Common myeloid progenitor, CD34-positive (primary cell): ENCODE results near the gene VRK3.

ENCODE experiments used
- CTCF ChIA-PET: fragments of 350-600 bp; sonication (Branson Sonifier 250); formaldehyde crosslinking; loops from one replicate; lab custom pipeline; 2021; ENCODE audit warnings: antibody characterized with exemption; lab: Charles Lee
- POLR2A ChIA-PET: fragments of 350-600 bp; sonication (Branson Sonifier 250); formaldehyde crosslinking; loops from one replicate; lab custom pipeline; 2021; ENCODE audit warnings: antibody characterized with exemption; lab: Charles Lee
- DNase-seq, 3 donors: peaks; one replicate each; pipeline versions ENCODE4 v3.0.0 to v3.0.0-alpha.2; 2013
- H3K27ac ChIP-seq, 2 experiments: 1 replicate in 1 of 2; 2 replicates in 1 of 2; pipeline ENCODE4 v1.7.0; 2013; ENCODE audit warnings: inconsistent platforms in 2 of 2, low read length in 2 of 2, mild to moderate bottlenecking in 2 of 2, low read depth in 1 of 2, moderate library complexity in 1 of 2; ENCODE audit not compliant: severe bottlenecking in 2 of 2, insufficient read depth in 1 of 2, poor library complexity in 1 of 2
- H3K27me3 ChIP-seq, 5 experiments: replicated peaks in 2 of 5; 1 replicate in 3 of 5; 2 replicates in 2 of 5; pipeline versions ENCODE4 v1.6.1 to v1.7.0; 2013; ENCODE audit warnings: low read length in 4 of 5, mild to moderate bottlenecking in 2 of 5, moderate library complexity in 2 of 5, inconsistent platforms in 1 of 5; ENCODE audit not compliant: insufficient read depth in 5 of 5, control insufficient read depth in 4 of 5
- H3K36me3 ChIP-seq, 4 experiments: 1 replicate in 2 of 4; 2 replicates in 2 of 4; pipeline versions ENCODE4 v1.6.1 to v1.7.0; 2013; ENCODE audit warnings: low read length in 3 of 4, control low read depth in 1 of 4, mild to moderate bottlenecking in 1 of 4; ENCODE audit not compliant: control insufficient read depth in 4 of 4, insufficient read depth in 4 of 4
- H3K4me1 ChIP-seq, 4 experiments: 1 replicate in 3 of 4; 2 replicates in 1 of 4; pipeline versions ENCODE4 v1.6.1 to v1.7.1; 2013; ENCODE audit warnings: low read length in 3 of 4, mild to moderate bottlenecking in 3 of 4, control low read depth in 1 of 4, inconsistent platforms in 1 of 4, moderate library complexity in 1 of 4; ENCODE audit not compliant: control insufficient read depth in 4 of 4, insufficient read depth in 4 of 4; ENCODE audit errors: control extremely low read depth in 1 of 4
- H3K4me3 ChIP-seq, 7 experiments: 1 replicate in 4 of 7; 2 replicates in 3 of 7; pipeline versions ENCODE4 v1.5.1 to v1.7.0; 2013; ENCODE audit warnings: mild to moderate bottlenecking in 7 of 7, low read length in 6 of 7, moderate library complexity in 6 of 7, inconsistent platforms in 2 of 7, low read depth in 2 of 7, control low read depth in 1 of 7; ENCODE audit not compliant: insufficient read depth in 4 of 7, control insufficient read depth in 1 of 7; ENCODE audit errors: extremely low read depth in 1 of 7
- H3K9me3 ChIP-seq, 5 experiments: 1 replicate in 4 of 5; 2 replicates in 1 of 5; pipeline versions ENCODE4 v1.6.1 to v1.7.1; 2013; ENCODE audit warnings: low read length in 4 of 5, mild to moderate bottlenecking in 2 of 5, inconsistent platforms in 1 of 5, low read depth in 1 of 5, moderate library complexity in 1 of 5; ENCODE audit not compliant: control insufficient read depth in 4 of 5, insufficient read depth in 2 of 5; ENCODE audit errors: control extremely low read depth in 1 of 5
- WGBS: methylation state at CpG from one replicate; pipeline ENCODE4 v1.1.5; 2013; ENCODE audit not compliant: insufficient coverage; 5-methylcytosine and 5-hydroxymethylcytosine counted together

The VRK3 gene

DNA sequence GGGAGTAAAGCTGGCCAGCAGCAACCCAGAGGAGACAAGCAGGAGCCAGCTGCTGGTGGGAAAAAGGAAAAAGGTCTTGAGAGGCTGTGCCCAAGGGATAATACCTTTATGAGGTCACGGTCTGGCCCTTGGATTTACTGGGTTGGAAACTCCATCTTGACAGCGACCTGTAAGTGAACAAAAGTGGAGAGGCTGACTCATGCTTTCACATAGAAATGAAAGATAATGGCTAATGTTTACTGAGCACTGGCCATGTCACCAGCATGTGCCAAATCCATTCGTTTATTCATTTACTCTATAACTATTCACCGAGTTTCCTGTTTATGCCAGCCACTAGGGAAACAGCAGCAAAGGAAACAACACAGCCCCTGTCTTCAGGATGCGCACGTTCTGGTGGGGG, 4.7 kb downstream of the VRK3 start:
- ChIA-PET CTCF (interaction anchor here (1.7 kb wide), 1 partner anchor 37 kb away, joined by 5 read pairs; no protein-coding TSS in a partner anchor), POLR2A (no interaction called here)
- Histone ChIP-seq H3K27me3 (no peaks in the 10 kb centered on the region), H3K27ac (peak overlapping the region in 1 of 2 experiments; percentile 1), H3K4me1 (peaks cover 6 to 14% (median 9%) of the 10 kb centered on the region in 4 experiments), H3K4me3 (no peak overlapping the region), H3K36me3 (peaks cover 16 to 36% (median 29%) of the 10 kb centered on the region in 4 experiments), H3K9me3 (peaks cover 0 to 4% (median 0%) of the 10 kb centered on the region in 5 experiments)
- DNase-seq, result no peak
- WGBS, result 95% methylated on average over 5 of the region's 6 CpGs

DNA sequence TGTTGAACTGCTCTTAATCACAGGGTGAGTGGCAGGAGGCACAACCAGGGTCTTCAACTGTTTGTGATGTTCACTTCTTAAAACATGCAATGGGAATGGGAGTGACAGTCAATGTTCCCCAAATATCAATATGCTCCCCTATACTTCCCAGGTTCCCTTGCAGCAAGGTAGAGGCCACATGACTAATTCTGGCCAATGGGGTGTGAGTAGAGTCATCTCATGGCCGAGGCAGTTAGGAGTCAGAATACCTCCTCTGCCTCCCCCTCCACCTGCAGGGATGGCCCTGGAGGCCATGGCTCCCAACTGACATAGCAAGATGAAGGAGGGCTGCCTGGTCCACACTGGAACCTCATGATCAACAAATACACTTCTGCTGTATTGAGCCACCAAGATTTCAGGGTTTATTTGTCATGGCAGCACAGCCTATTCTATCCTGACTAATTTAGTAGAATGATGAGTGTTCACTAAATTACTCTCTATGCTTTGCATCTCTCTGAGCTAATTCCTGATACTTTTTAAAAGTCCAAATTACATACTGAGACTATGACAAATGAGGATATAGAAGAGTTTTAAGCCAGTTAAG, 8.9 kb downstream of the VRK3 start:
- Histone ChIP-seq H3K4me1 (no peaks in the 10 kb centered on the region), H3K9me3 (peaks cover 0 to 4% (median 0%) of the 10 kb centered on the region in 5 experiments), H3K27ac (no peak overlapping the region), H3K36me3 (peaks cover 20 to 70% (median 45%) of the 10 kb centered on the region in 4 experiments), H3K27me3 (no peaks in the 10 kb centered on the region), H3K4me3 (no peak overlapping the region)
- ChIA-PET POLR2A (no interaction called here), CTCF (no interaction called here)
- DNase-seq, result no peak
- 100% methylated on average over 1 of the region's 1 CpG for WGBS

DNA sequence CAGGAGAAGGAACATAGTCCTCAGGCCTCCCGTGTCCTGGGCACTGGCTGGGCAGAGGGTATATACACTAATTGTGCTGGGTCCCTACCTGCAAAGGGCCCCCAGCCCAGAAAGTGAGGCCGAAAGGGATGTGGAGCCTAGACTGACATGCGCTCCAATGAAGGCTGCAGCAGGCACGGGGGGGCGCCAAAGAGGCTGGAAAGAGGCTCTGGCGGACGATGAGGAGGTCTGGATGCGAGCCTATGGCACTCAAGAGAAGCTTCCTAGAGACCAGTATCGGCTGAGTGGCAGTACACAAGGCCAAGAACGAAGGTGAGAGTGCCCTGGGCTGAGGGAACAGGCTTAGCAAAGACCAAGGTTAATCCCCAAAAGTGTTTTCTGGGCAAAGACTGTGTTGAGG, 16.6 kb downstream of the VRK3 start:
- no peak overlapping the region for H3K4me3 ChIP-seq
- POLR2A ChIA-PET, result no interaction called here
- no peaks in the 10 kb centered on the region for H3K27me3 ChIP-seq
- no peak overlapping the region for H3K27ac ChIP-seq
- 96% methylated on average over 10 of the region's 10 CpGs for WGBS
- DNase-seq, result peak in 1 of 3 donors; percentile 21
- peaks cover 0 to 17% (median 13%) of the 10 kb centered on the region in 4 experiments for H3K4me1 ChIP-seq
- CTCF ChIA-PET, result no interaction called here
- no peaks in the 10 kb centered on the region for H3K9me3 ChIP-seq
- H3K36me3 ChIP-seq, result peaks cover 15 to 66% (median 39%) of the 10 kb centered on the region in 4 experiments

DNA sequence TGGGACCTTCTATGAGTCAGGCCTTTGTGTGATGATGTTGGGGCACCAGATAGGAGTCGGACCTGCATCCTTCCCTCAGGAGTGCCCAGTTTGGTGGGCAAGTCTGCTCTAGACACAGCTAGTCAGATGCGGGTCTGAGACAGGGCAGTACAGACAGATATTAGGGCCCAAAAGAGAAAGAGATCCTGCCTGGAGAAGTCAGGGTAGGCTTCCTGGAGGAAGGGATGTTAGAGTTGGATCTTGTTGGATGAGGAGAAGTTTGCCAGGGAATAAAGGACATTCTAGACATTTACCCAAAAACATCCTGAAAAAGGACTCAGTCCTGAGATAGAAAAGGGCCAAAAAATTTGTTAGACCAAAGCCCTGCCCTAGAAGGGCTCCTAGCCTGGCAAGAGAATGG, 17.2 kb downstream of the VRK3 start:
- H3K9me3 ChIP-seq, result no peaks in the 10 kb centered on the region
- no peaks in the 10 kb centered on the region for H3K27me3 ChIP-seq
- H3K27ac ChIP-seq, result no peak overlapping the region
- H3K4me3 ChIP-seq, result no peak overlapping the region
- WGBS, result 100% methylated on average over 2 of the region's 2 CpGs
- H3K36me3 ChIP-seq, result peaks cover 15 to 66% (median 41%) of the 10 kb centered on the region in 4 experiments
- no peak for DNase-seq
- H3K4me1 ChIP-seq, result peaks cover 0 to 23% (median 16%) of the 10 kb centered on the region in 4 experiments
- CTCF ChIA-PET, result no interaction called here
- POLR2A ChIA-PET, result no interaction called here

DNA sequence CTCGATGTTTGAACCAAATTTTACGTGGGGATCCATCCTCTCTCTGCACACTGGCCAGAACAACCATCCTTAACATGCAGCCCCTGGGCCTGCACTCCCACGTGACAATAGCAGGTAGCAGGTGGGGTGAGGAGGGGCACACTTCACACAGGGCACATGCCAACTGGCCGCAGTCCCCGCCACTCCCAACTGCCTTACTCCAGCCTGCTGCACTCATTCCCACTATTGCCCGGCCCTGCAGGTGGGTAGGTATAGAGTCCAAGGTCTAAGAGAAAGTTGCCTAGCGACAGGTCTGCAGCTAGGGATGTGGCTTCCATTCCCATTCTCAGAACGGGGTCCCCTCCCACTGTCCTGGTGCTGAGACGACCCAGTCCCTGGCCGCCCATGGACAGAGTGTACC, 18.0 kb downstream of the VRK3 start:
- ChIA-PET CTCF (no interaction called here), POLR2A (no interaction called here)
- Histone ChIP-seq H3K36me3 (peaks cover 15 to 69% (median 42%) of the 10 kb centered on the region in 4 experiments), H3K4me1 (peaks cover 0 to 23% (median 17%) of the 10 kb centered on the region in 4 experiments), H3K9me3 (no peaks in the 10 kb centered on the region), H3K4me3 (no peak overlapping the region), H3K27me3 (no peaks in the 10 kb centered on the region), H3K27ac (no peak overlapping the region)
- no peak for DNase-seq
- WGBS, result 96% methylated on average over 8 of the region's 10 CpGs

DNA sequence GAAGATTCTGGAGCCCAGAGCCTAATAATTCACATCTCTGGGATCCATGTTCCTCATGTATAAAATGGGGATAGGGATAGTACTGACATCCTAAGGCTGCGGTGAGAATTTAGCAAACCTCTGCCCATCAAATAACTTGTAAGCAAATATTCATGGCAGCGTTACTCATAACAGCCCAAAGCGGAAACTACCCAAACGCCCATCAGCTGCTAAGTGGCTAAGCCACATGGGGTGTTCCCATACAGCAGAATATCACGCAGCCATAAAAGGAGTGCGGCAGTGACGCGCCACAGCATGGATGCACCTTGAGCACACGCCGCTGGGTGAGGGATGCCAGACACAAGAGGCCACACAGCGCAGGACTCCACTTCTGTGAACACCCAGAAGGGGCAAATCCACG, 19.7 kb downstream of the VRK3 start:
- 98% methylated on average over 12 of the region's 12 CpGs for WGBS
- CTCF ChIA-PET, result no interaction called here

DNA sequence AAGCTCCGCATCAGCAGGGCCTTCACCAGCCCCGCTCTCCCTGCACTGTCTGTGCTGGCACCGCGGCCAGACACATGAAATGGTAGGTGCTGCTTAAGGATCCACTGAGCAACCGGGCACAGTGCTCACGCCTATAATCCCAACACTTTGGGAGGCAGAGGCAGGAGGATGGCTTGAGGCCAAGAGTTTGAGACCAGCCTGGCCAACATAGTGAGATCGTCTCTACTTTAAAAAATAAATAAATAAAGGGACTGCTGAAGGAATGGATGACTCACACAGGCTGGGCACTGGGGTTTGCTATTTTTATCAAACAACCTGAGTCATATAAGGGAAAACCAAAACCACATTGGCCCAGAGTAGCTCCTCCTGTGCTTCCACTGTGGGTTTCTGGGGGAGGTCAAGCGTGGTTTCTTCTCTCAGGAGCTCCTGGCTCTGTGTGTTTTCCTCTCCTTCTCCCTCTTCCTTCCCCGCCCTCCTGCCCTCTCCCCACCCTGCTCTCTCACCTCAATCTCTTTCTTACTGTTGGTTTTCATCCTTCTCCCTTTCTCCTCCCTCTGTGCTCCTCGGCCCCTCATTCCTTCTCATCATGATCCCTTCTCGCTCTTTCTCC, 21.3 kb downstream of the VRK3 start:
- ChIA-PET POLR2A (interaction anchor here (0.6 kb wide), 1 partner anchor 150 kb away, joined by 9 read pairs; no protein-coding TSS in a partner anchor), CTCF (interaction anchor here (0.9 to 1.9 kb wide), 4 partner anchors 12 to 67 kb away, joined by 3 to 5 read pairs (median 3); no protein-coding TSS in a partner anchor)
- H3K4me1 ChIP-seq, result peaks cover 0 to 23% (median 17%) of the 10 kb centered on the region in 4 experiments

More for the DNA sequence above, 19.7 kb downstream of the VRK3 start:
- H3K27me3 ChIP-seq, result no peaks in the 10 kb centered on the region
- no peak overlapping the region for H3K27ac ChIP-seq
- H3K4me1 ChIP-seq, result peaks cover 0 to 23% (median 17%) of the 10 kb centered on the region in 4 experiments
- POLR2A ChIA-PET, result no interaction called here
- H3K36me3 ChIP-seq, result peaks cover 15 to 74% (median 49%) of the 10 kb centered on the region in 4 experiments
- no peak overlapping the region for H3K4me3 ChIP-seq
- DNase-seq, result no peak
- H3K9me3 ChIP-seq, result no peaks in the 10 kb centered on the region

More for the DNA sequence above, 21.3 kb downstream of the VRK3 start:
- 27% methylated on average over 6 of the region's 11 CpGs for WGBS
- no peaks in the 10 kb centered on the region for H3K27me3 ChIP-seq
- H3K9me3 ChIP-seq, result no peaks in the 10 kb centered on the region
- H3K27ac ChIP-seq, result no peak overlapping the region
- peaks cover 12 to 83% (median 53%) of the 10 kb centered on the region in 4 experiments for H3K36me3 ChIP-seq
- H3K4me3 ChIP-seq, result peak overlapping the region in 2 of 7 experiments; percentile 31 to 40
- peak; percentile 63 to 83 (median 79) for DNase-seq
